Testis (tissue), 3 donors: ENCODE results near the gene B3GLCT. TPM values are rescaled to one million over a fixed set of nuclear protein-coding genes. Genes with fewer than 3 reads are reported as not detected.

ENCODE experiments used
- DNase-seq: peaks from one replicate; pipeline ENCODE4 v3.0.0-alpha.2; 2019
- H3K27ac ChIP-seq, 2 donors: fragments of 200-600 bp; sonication (generic); one replicate each; pipeline ENCODE4 v1.5.1; 2019
- H3K27me3 ChIP-seq: fragments of 200-600 bp; sonication (generic); one replicate; pipeline ENCODE4 v1.5.1; 2019
- H3K36me3 ChIP-seq: fragments of 200-600 bp; sonication (generic); one replicate; pipeline ENCODE4 v1.5.1; 2017; ENCODE audit warnings: low read depth; ENCODE audit errors: missing control alignments
- H3K4me1 ChIP-seq: fragments of 200-600 bp; sonication (generic); one replicate; pipeline ENCODE4 v1.5.1; 2019
- H3K4me3 ChIP-seq, 2 donors: fragments of 200-600 bp; sonication (generic); one replicate each; pipeline ENCODE4 v1.5.1; 2017 to 2019
- H3K9me3 ChIP-seq: fragments of 200-600 bp; sonication (generic); one replicate; pipeline ENCODE4 v1.5.1; 2017
- POLR2A ChIP-seq: fragments of 450-650 bp; IDR thresholded peaks from one replicate; pipeline ENCODE4 v1.6.1; 2017; ENCODE audit warnings: antibody characterized with exemption, mild to moderate bottlenecking, moderate library complexity
- WGBS, 2 donors: methylation state at CpG; one replicate each; pipeline ENCODE4 v1.1.5; 2018; 5-methylcytosine and 5-hydroxymethylcytosine counted together
- intact Hi-C: fragments of 100-400 bp; cut with DNase I; formaldehyde crosslinking; loops from one replicate; pipeline ENCODE4 v1.15.1; 2023; ENCODE audit warnings: low total_unique reads
- polyA plus RNA-seq: library from polyadenylated mRNA; stranded (reverse); fragments of 350-450 nt; fragmentation: Illumina TruSeq; extraction: RNeasy Lipid Tissue Mini Kit (QIAGEN cat#74804); gene quantifications from one replicate; pipeline ENCODE4 v1.2.3, GENCODE V29; 2014; ENCODE audit warnings: low read depth, low replicate concordance; ENCODE audit not compliant: insufficient read depth
- total RNA-seq, 2 donors: library from RNA; depleted of rRNA; stranded (reverse); fragments of >200 nt; gene quantifications; one replicate each; pipeline ENCODE4 v1.2.3, GENCODE V29; 2016
- TF ChIP-seq, protein P1 (sequence below), 3 experiments: fragments of 450-650 bp in 2 of 3; fragments of 200-600 bp in 1 of 3; sonication (generic) in 1 of 3; IDR thresholded peaks; one replicate each; pipeline ENCODE4 v1.5.1; 2016 to 2019; ENCODE audit warnings: antibody characterized with exemption in 3 of 3, mild to moderate bottlenecking in 2 of 3, moderate library complexity in 1 of 3

B3GLCT gene
- total and polyA plus RNA-seq, 3 donors from 2014 or later, result 6.1 to 14.7 (median 12.9) TPM

DNA sequence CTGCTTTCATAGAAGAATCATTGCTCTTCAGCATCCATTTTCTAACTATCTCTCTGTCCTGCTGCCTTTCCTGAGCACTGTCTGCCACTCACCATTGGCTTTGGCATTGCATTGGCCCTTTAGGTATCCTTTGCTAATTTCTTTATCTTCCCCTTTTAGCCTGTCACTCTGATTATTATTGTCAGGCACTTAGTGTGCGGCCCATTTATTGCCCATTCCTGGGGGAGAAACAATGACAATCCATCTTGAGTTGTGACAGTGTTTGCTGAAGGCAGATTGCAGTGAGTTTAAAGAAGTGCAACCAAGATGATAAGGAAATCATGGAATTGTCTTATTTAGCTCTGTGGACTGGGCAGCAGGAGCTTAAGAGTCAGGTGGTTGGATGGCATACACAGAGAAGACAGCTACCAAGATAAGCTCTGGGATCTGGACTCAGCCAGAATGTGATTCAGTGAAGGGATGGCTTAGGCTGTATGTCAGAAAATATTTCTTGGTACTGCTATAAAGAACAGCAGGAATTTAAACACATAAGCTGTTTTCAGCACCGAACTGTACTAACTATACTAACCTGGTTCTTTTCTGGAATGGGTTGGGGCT, 25.3 kb downstream of the B3GLCT start:
- Histone ChIP-seq H3K36me3 (no peaks in the 10 kb centered on the region), H3K27me3 (no peaks in the 10 kb centered on the region), H3K9me3 (no peaks in the 10 kb centered on the region), H3K4me3 (no peak overlapping the region), H3K4me1 (no peaks in the 10 kb centered on the region), H3K27ac (no peak overlapping the region)
- no peak for DNase-seq
- TF ChIP-seq, protein P1, sequence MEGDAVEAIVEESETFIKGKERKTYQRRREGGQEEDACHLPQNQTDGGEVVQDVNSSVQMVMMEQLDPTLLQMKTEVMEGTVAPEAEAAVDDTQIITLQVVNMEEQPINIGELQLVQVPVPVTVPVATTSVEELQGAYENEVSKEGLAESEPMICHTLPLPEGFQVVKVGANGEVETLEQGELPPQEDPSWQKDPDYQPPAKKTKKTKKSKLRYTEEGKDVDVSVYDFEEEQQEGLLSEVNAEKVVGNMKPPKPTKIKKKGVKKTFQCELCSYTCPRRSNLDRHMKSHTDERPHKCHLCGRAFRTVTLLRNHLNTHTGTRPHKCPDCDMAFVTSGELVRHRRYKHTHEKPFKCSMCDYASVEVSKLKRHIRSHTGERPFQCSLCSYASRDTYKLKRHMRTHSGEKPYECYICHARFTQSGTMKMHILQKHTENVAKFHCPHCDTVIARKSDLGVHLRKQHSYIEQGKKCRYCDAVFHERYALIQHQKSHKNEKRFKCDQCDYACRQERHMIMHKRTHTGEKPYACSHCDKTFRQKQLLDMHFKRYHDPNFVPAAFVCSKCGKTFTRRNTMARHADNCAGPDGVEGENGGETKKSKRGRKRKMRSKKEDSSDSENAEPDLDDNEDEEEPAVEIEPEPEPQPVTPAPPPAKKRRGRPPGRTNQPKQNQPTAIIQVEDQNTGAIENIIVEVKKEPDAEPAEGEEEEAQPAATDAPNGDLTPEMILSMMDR (IDR thresholded peaks at IDR 0.05), result no peak
- no peak for TF ChIP-seq POLR2A
- WGBS, 2 donors, result 55 to 56% methylated on average over 2 of the region's 2 CpGs
- intact Hi-C loops, result no loop called here

DNA sequence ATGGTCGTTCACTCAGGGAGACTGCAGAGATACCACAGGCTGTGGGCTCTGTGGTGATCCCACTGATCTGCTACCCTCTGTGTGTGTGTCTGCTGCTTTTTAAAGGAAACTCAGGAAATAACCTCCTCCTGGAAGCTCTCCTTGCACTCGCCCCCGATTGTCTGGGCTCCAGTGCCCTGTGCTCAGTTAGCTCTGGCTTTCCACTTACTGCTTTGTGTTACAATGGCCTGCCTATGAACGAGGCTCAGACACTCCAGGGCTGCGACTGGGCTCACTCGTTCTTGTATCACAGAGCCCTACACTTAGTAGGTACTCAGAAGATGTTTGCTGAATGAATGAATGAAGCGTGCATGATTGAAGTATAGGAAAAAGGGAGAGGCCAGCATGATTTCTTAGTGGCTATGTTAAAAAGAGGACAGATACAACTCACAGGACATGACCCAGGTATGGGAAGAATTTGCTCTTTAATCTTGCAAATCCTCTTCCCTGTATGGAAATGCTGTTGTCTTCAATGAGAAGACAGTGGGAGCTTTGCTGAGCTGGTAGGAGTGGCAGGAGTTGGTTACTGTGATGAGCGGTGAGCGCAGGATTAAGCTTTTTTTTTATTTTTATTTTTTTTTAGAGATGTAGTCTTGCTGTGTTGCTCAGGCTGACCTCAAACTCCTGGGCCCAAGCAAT, 26.4 kb downstream of the B3GLCT start:
- intact Hi-C loops, result no loop called here
- 87 to 90% methylated on average over 9 of the region's 9 CpGs for WGBS, 2 donors

DNA sequence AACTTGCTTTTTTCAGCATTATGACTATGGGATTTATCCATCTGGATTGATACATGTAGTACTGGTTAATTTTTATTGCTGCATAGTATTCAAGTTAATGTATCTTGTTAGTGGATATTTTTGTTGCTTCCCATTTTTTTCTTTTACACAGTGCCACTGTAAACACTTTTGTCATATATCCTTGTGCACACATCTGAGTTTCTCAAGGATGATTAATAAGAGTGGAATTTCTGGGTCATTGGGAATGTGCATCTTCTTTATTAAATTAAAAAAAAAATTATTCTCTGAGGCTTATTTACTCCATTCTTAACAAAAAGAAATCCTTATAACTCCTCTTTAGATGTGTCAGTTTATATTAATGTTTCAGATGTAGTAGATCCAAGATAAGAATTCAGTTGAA, 27.3 kb downstream of the B3GLCT start:
- H3K9me3 ChIP-seq, result no peaks in the 10 kb centered on the region
- H3K27me3 ChIP-seq, result no peaks in the 10 kb centered on the region
- no peaks in the 10 kb centered on the region for H3K4me1 ChIP-seq
- no peaks in the 10 kb centered on the region for H3K36me3 ChIP-seq
- intact Hi-C loops, result no loop called here
- H3K27ac ChIP-seq, result no peak overlapping the region
- TF ChIP-seq, protein P1 (IDR thresholded peaks at IDR 0.05), result no peak
- TF ChIP-seq POLR2A, result no peak
- no peak for DNase-seq
- no peak overlapping the region for H3K4me3 ChIP-seq

More for the DNA sequence above, 26.4 kb downstream of the B3GLCT start:
- H3K27ac ChIP-seq, result no peak overlapping the region
- H3K4me3 ChIP-seq, result no peak overlapping the region
- TF ChIP-seq, protein P1 (IDR thresholded peaks at IDR 0.05), result no peak
- no peak for TF ChIP-seq POLR2A
- DNase-seq, result no peak
- no peaks in the 10 kb centered on the region for H3K36me3 ChIP-seq
- H3K9me3 ChIP-seq, result no peaks in the 10 kb centered on the region
- H3K27me3 ChIP-seq, result no peaks in the 10 kb centered on the region
- H3K4me1 ChIP-seq, result no peaks in the 10 kb centered on the region

DNA sequence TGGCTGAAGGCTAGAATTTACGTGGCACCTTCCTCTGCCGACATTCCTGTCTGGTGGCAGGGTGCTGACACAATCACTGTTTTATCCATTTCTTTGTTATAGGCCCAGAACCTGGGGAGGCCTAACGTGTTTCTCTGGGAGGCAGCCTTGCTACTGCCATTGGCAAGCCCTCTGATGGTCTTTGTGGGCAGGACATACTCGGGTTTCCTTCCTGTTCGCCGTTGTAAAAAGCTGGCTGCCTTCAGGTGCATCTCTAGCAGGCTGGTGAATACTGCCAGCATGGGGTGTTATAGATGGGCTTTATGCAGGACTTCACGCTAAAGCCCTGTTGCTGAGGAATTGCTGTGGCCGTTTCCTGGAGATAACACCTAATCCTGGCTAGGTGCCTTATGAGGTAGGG, 28.1 kb downstream of the B3GLCT start:
- no peak overlapping the region for H3K4me3 ChIP-seq
- no peaks in the 10 kb centered on the region for H3K36me3 ChIP-seq
- intact Hi-C loops, result no loop called here
- no peaks in the 10 kb centered on the region for H3K4me1 ChIP-seq
- TF ChIP-seq, protein P1 (IDR thresholded peaks at IDR 0.05), result no peak
- TF ChIP-seq POLR2A, result no peak
- H3K27ac ChIP-seq, result no peak overlapping the region
- no peaks in the 10 kb centered on the region for H3K27me3 ChIP-seq
- no peaks in the 10 kb centered on the region for H3K9me3 ChIP-seq
- DNase-seq, result no peak
- WGBS, 2 donors, result 81 to 90% methylated on average over 7 to 8 of the region's 8 CpGs

DNA sequence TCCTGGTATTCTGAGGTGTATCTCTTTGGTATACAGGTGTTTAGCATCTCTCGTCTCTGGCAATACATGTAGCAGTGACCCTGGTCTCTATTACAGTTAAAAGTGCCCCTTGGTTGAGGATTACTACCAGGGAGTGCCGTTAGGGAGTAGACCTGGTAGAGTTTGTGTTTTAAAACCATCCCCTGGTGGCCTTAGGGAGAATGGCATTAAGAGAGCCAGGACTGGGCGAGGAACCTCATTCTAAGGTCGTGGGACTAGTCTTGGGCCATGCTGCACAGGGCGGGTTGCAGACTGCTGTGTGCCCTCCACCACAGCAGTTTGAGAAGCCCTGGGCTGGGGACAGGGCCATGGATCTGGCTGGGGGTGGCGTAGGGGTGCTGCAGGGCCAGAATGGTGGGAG, 35.0 kb downstream of the B3GLCT start:
- Histone ChIP-seq H3K27ac (no peak overlapping the region), H3K4me1 (no peaks in the 10 kb centered on the region), H3K36me3 (no peaks in the 10 kb centered on the region), H3K4me3 (no peak overlapping the region), H3K9me3 (no peaks in the 10 kb centered on the region), H3K27me3 (no peaks in the 10 kb centered on the region)
- DNase-seq, result no peak
- intact Hi-C loops, result loop anchor here (10.0 kb wide), 1 partner anchor 180 kb away; no protein-coding TSS in a partner anchor
- WGBS, 2 donors, result 73 to 80% methylated on average over 4 to 6 of the region's 6 CpGs
- TF ChIP-seq, protein P1 (IDR thresholded peaks at IDR 0.05), result peak; percentile 34 to 40 (median 38)
- TF ChIP-seq POLR2A, result no peak
